Stromal cell of bone marrow (primary cell): ENCODE results near the gene SSH3.

Experiments used
- DNase-seq: peaks from one replicate; pipeline ENCODE4 v3.0.0-alpha.2; 2012; ENCODE audit warnings: low read depth

SSH3 gene

DNA sequence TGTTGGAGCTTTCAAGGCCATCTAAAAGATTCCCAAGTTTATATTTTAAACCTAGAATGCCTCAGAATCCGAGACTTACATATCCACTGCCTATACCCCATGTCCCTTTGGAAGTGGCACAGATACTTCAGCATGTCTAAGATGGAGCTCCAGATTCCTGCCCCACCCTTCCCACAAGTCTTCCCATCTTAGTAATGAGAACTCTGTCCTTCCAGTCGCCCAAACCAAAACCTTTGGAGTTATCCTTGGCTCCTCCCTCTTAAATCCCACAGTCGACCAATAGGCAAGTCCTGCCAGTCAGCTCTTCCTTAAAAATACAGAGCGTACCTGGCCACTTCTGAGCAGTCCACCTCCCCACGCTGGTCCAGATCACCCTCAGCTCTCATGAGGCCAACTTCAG is 45.7 kb downstream of the SSH3 start:
- no peak for DNase-seq

DNA sequence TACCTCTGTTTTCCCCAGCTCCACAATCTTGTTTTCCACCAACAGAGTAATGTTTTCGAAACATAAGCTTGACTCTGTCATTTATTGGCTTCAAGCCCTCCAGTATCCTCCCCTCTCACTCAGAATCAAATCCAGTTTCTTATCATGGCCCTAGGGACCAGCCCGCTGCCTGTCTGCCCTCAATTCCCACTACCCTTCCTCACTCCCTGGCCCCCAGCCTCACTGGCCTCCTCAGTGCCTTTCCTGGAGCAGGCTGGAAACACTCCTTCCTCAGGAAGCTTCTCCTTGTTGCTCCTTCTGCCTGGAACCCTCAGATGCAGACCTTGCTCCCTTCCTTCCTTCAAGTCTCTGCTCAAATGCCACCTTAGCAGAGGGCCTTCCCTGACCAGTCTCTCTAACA is 46.1 kb downstream of the SSH3 start:
- no peak for DNase-seq

DNA sequence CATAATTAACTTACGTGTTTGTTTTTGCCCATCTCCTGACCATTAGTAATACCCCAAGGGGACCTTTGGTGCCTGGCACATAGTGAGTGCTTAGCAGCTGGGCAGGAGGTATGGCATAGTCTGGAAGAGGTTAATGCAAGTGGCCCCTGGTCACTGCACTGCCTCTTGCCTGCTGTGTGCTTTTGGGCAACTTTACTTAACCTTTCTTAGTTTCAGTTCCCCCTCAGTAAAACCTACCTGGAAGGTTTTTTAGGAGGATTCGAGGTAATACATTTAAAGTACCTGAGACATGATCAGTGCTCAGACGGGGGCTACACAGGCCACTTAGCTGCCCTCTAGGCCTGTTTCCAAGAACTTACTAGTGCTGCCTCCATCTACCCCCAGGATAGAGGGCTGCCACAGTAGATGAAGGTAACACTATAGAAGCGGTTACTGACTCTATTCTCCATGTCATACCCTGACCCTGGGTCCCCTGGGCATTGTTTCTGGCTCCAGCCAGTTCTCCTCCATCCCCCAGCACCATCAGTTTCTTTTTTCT is 46.7 kb downstream of the SSH3 start:
- DNase-seq = no peak

DNA sequence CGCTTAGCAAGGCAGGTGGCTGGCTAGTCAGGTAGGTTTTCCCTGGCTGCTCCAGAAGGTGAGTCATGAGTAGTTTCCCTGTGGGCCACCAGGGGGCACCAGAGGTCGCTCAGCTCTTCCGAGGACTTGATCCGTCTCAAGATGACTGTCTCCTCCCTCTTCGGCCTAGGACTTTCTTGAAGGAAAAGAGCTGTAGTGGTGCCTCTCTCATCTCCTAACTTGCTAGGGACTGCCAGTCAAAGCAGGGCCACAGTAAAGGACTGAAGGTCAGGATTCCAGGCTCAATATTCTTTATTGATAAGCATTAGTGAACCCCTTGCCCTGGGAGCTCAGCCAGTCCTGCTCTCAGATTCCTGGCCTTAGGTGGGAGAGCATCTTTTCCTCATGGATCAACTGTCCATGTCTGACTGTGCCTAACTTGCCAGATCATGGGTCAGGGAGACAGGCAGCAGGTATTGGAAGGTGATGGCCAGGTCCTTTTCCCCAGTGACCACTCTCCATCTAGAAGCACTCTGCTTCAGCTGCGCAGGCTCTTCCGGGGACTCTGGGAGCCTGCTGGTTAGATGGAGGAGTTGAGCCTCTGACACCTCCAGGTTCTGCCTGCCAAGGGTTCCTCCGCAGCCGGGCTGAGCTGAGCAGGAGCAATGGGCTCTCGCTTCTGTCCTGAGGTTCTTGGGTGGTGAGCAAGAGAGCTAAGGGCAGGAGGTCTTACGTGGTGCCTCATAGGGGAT is 48.1 kb downstream of the SSH3 start:
- DNase-seq = peak; percentile 60

DNA sequence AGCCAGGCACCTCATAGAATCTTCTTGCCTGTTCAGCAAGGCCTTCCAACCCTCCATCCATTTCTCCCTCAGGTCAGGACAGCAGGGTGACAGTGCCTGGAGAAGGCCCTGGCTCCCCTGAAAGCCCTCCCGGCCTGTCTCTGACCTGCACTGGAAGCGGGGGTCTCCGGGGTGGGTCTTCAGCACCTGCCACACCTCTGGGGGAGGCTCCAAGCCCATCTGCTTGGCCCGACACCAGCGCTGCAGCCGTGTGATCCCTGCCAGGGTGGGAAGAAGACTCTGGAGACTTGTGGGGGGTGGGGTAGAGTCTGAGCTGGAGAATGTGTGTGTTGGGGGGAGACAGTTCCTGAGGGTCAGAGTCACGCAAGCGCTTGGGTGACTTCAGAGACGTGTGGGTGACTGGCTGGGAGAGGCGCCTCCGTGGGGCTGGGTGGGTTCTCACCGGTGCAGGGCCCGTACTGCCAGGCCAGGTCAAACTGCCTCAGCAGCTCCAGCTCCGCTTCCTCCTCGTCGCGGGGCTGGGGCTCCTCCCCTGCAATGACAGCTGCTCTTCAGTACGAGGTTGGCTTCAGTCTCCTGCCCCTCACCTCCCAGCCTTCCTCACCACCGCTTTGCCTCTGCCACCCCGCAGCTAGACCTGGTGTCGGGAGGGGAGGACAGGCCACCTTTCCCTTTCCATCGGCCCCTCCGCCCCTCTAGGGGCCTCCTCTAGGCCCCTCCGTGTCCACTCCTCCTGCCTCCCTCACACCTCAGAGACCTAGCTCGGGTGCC is 49.4 kb downstream of the SSH3 start:
- no peak for DNase-seq

DNA sequence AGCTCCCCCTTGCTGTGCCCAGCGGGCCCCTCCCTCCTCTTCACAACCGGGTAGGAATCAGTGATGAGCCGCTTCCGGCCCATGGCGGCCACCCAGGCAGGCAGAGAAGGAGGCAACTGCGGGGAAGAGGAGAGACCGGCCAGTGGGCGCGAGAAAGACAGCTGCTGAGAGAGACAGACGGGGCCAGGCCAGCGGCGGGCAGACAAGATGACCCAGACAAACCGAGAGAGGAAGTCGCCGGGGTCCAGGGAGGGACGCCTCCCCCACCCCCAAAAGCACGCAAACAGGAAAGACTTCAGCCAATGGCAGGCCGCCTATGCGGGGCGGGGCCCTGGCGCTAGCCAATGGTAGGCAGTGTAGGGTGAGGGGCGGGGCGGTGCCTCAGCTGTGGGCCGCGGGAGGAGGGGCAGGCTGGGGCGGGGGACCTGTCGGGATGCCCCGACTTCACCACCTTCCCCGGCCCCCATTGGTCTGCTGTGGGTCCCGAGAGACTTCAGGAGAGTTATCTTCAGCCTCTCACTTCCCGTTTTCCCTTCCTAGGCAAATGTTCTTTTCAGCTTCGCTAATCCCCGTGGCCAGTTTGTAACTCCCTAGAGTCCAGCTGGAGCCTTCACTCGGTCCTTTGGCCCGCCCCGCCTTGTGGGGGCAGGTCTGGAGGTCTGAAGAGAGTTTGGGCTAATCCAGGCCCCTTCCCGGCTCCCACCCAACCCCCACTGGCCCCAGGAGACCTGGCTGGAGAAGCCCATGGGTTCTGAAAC is 50.2 kb downstream of the SSH3 start, which contains the start of gene POLD4:
POLD4 (minus strand) TSS at position 230 of the 758 bp plus-strand sequence; CDS start at position 83, 147 bp downstream.
- DNase-seq = peak; percentile 88

DNA sequence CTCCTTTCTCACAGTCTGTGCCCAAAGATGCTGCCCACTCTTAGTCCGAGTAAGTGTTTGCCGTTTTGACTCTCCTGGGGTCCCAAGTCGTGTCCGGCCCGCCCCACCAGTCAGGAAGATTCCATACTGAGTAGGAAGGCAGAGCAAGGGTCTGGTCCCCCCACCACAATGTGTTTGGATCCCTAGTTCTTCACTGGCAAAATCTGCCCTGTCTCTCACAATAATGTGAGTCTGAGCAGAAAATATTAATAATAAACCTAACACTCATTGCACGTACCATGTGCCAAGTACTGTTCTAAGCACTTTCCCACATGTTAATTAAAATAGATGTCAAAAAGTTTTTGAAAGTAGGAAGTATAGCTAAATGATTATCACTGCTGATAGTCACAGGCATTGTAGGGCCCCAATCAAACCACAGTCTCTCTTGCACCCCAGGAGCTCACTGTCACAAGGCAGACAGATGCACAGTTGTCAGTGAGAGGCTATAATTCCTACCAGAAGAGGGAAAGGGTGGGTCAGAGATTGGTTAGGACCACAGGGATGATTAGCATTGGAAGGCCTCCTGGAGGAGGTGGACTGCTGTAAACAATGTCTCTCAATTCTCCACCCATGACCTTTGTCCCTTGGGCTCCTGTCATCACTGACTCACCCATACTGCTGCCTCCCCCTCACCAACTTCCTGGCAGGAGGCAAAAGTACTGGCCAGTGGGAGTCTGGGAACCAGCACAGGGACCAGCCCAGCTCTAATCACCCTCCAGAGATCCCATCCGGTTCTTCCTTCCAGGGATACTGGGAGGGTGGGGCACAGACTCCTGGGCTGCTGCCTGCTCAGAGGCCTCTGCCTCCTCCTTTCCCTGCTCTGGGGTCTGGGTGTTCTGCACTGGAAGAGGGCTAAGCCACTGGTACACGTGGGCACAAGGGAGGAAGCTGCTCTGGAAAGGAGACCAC is 51.0 kb downstream of the SSH3 start:
- peak; percentile 97 for DNase-seq

DNA sequence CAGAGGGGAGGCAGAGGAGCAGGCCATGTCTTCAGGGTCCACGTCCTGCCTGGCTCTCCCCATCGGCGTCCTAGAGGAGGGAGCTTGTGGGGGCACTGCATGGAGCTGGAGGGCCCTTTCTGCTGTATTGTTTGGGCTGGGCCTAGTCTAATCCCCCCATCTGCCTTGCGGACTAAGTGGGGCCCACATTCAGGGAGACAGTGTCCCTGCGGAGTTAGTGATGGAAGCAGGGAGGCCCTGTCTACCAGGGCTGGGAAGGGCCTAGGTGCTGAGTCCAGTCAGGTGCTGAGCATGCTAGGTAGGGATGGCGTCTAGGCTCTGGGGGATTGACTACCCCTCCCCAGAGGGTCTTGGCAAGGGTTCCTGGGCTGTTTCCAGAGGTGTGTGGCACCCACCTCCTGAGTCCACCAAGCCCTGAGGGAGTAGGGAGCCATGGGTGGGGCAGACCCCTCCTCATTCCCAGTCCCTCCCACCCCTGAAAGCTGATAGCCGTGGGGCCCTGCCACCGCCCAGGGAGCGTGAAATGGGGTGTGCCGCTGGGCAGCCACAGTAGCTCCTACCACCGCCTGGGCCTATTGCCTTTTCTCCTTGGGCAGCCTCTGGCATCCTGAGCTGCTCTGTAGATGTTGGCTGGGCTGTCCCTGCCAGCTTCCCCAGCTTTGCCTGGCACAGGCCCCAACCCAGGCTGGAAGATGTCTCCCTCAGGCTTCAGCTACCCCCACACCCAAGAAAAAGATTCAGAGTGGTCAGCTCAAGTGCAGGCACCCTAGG is 51.9 kb downstream of the SSH3 start:
- no peak for DNase-seq

DNA sequence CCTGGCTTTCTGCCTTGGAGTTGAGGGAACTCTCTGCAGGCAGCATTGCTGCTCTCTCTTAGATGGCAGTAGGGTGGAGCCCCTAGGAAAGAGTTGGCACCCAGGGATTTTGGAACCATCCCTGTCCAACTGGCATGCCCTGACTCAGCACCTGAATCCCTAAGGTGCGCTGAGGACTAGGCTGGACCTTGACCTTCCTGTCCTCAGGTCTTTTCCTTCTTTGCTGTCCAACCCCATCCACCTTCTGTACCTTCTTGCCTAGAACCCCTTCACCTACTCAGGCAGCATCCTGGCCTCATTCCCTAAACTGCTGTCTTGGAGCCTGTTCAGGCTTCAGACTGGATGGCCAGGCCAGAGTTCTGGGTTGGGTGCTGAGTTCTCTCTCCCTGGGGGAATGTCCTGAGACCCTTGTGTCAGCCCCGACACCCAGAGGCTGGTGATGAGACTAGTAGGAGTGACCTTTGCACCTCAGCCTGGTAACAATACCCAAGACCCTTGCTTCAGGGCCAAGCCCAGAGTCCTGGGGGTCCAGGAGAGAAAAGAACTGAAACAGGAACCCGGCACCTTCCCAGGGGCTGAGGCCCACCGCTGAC is 52.6 kb downstream of the SSH3 start:
- DNase-seq = no peak

DNA sequence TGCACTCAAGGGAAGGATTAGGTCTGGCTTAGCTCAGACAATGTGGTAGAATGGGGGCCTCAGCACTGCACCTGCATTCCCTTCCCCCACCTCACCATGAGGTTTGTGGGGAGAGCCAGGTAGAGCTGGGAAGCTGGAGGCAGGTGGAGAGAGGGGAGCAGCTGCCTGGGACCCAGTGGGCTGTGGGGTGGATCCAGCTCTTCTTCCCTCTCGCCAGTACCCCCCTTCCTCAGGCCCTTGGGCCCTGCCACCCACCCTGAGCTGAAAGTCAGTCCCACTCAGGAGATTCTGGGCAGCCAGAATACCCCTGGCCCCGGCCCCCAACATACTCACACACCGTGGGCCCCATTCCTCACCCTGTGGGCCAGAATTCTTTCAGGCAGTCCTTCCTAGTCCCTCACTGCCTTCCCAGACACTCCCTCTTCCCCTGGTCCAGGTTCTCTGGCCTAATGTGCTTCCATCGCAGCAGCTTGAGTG is 53.1 kb downstream of the SSH3 start:
- no peak for DNase-seq

DNA sequence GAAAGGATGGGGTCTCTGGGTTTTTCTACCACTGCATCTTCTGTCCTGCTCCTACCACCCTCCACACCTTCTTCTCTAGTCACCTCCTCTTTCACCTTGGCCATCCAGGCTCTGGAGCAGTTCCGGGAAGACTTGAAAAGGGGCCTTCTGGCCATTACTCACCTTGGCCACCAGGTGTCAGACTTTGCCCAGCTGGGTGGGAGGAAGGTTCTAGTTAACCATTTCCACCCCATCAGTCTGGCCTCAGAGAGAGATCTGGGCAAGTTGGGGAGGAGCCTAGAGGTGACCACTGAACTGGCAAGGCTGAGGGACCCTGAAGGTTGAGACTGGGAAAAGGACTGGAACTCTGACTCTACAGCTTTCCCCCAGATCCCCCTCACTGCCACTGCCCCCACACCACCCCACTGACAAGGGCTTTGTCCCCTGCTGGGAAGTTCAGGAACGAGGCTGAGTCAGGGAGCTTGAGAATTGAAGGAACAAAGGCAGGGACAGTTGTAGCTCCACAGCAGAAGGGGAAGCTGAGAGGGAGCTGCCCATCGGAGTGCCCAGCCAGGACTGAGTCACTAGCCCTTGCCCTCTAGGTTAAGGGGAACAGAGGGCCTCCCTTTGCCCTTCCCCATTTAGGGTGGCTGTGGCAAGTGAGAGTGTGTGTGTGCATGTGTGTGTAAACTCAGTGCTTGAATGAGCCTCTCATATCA is 53.7 kb downstream of the SSH3 start:
- DNase-seq = peak; percentile 56

DNA sequence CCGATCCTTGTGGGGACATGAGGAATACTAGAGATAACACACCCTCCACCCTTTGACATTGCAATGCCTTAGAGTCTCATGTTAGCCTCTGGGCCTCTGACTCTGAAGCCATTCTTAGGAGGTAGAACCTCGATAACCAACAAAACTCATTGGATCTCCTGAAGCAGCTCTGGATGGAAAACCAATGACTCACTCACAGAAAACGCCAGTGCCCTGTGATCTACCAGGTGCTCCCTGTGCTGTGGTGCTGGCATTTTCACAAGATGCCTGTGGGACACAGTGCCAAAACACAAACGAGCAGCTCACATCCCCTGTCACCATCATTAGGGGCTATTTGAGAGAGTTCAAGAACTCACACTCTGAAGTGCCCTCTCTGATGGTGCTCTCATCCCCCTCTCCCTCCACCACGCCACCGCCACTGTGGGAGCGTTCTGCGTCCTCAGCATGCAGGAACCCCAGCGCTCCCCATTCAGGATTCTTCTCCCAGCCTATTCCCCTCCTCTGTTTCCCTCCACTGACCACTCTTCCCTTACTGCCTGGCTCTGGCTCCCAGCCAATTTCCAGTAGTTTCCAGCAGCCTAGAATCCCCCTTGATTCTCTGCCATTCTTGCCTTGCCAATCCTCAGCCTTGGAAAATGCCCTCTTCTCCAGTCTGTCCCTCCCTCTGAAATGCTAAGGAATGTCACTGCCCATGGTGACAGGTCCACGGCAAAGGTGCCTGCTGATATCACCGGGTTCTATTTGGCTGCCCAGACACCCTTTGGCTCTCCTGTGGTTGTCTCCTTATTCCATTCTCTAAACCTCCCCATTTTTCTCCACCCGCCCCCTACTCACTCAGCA is 54.7 kb downstream of the SSH3 start:
- DNase-seq = no peak
